NCI-H82 treated with DMSO at 0.1 percent for 48 hours (cell line): ENCODE data around the gene ARHGEF11.
A peak's percentile ranks its signal among the peaks of the same experiment; 100 is the strongest.
"Not testable (repeated sequence)": the region's sequence is repeated elsewhere in the genome, so short reads cannot be mapped to it uniquely, and the experiment has no call there.

ENCODE experiments used
- DNase-seq: peaks from one replicate; lab custom pipeline; 2025; ENCODE audit not compliant: unreplicated experiment; lab: John Stamatoyannopoulos, UW

The ARHGEF11 gene

DNA sequence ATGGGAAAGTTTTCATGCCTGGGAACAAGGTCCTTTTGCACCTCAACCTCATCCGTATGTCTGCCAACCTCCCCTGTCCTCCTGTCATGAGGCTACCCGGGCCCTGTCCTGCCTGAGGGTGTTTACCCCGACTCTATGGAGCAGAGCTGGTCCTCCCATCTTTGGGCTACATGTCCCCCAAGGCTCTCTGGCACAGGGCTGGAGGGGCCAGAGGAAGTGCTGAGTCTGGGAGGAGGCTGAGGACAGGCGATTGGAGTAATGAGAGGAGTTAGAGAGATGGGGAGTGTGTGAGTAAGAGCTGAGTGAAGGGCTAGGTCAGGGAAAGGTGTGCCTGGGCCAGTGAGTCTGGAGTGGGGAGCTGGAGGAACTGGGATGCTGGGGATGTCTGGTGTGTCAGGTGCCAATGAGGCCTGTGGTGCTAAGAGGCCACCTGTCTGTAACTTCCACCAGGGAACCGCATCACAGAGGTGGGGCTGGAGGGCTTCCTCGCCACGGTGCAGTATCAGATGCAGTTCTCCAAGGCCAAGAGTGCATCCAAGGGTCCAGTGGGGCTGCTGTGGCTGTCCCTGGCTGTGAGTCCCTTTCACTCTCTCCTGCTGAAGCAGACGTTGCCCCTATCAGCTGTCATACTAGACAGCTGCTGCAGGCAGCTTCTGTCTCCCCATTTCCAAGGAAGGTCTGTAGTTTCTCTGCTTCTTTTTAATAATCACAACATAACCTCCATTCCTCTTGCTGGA, 113.4 kb downstream of the ARHGEF11 start:
- no peak for DNase-seq

- DNase-seq: no peak
Observed at GRCh38 chr1:156931211-156931952, 114.2 kb downstream of the ARHGEF11 start.

GRCh38 chr1:156930483-156930882, 115.1 kb downstream of the ARHGEF11 start:
- no peak for DNase-seq

DNA sequence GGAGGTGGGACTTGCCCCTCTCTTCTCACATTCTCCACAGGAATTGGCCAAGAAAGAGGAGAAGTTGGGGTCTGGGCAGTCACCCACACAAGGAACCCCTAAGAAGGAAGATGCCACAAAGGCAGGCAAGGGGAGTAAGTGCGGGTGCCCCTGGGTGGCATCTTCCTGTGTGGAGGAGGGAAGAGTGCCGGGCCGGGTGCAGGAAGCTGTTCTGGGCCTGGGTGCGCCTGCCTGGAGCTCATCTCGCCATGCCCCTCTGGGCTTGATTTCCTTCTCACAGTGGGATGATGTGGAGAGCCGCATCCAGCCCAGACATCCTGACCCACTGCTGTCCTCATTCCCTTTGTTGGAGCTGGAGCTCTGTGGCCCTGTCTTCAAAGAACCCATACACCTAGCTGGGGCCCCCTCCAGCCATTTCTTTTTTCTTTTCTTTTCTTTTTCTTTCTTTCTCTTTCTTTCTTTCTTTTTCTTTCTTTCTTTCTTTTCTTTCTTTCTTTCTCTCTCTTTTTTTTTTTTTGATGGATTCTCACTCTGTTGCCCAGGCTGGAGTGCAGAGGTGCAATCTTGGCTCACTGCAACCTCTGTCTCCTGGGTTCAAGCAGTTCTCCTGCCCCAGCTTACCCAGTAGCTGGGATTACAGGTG, 115.8 kb downstream of the ARHGEF11 start:
- no peak for DNase-seq

- DNase-seq: no peak
Observed at GRCh38 chr1:156928043-156928602, 117.4 kb downstream of the ARHGEF11 start.

DNA sequence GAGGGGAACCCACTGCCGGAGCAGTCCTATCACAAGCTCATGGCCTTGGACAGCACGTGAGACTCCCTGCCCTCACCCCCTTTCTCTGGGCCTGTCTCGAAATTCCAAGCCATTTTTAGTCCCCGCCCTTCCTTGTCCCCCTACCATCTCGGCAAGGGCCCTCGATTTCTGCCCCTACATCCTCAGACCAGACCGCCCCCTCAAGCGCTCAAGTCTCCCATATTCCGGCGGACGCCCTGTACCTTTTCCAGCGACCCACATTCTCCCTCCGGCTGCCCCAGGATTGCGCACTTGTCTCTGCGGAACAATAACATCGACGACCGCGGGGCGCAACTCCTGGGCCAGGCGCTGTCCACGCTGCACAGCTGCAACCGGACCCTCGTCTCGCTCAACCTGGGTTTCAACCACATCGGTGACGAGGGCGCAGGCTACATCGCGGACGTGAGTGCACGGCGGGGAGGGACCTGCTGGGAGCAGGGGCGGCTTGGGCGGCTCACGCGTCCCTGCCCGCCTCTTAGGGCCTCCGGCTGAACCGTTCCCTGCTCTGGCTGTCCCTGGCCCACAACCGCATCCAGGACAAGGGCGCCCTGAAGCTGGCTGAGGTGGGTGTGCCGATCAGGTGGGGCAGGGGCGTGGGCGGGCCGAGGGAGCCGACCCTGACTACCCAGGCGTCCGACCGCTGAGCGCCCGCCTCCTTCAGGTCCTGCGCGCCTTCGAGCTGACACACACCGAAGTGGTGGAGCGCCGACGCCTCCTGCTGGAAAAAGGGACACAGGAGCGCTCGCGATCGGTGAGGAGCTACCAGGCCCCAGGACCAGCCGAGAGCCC, 118.1 kb downstream of the ARHGEF11 start:
- DNase-seq: peak; percentile 34

DNA sequence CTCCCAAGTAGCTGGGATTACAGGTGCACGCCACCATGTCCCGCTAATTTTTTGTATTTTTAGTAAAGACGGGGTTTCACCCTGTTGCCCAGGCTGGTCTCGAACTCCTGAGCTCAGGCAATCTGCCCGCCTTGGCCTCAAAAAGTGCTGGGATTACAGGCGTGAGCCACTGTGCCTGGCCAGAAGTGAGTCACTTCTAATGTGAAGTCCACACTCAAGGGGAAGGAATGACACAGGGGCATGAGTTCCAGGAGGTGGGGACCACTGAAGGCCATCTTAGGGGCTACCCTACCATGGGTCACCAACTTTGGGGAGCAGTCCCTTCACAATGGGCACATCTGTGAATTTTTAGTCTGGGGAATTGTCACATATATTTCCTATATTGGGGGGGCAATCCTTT, 118.8 kb downstream of the ARHGEF11 start:
- DNase-seq: not testable (repeated sequence)

DNA sequence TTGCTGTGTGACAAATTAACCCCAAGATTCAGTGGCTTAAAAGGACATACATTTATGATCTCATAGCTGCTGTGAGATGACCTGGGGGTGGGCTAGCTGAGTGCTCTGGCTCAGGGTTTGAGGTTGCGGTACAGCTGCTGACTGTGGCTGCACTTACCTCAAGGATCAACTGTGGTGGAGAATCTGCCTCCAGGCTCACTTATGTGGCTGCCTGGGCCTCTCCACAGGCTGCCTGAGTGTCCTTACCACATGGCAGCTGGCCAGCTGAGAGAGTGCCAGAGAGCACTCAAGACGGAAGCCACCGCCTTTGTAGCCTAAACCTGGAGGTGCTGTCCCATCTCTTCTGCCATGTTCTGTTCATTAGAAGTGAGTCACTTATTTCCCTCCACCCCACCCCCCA, 119.4 kb downstream of the ARHGEF11 start:
- DNase-seq: no peak

DNA sequence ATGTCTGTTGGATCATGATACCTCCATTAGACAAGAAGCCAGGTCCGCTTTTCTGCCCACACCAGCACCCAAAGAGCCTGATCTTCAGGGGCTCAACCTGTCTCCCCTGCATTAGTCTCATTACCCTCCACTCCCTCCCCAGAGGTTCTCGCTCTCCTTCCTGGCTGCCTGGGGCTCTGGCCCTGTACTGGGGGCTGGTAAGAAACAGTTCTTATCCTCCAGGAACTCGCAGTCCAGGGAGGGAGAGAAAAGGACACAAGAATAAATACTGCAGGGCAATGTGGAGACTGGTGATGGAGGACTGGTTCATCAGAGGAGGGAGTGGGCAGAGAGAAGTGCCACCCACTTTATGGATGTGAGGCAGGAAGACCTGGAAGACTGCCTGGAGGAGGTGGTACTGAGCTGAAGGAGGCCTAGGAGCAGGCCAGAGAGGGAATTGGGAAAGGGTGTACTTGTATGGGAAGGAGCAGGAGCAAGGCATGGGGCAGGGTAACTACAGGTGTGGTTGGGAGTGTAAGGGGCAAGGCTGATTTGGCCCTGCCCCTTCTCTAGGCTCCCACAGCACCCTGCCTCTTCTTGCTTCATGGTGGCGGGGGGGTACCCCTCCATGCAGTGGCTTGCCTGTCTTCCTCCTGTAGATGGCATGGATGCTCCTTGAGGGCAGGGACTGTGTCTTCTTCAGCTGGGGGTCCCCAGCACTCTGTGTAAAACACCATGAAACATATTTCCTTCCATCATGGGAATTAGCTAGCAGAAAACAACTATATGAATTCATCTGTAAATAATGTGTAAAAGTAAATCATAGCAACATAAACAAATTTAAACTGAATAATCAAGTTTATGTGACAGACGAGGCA, 120.2 kb downstream of the ARHGEF11 start:
- no peak for DNase-seq

- DNase-seq: no peak
Observed at GRCh38 chr1:156924478-156925153, 120.9 kb downstream of the ARHGEF11 start.

DNA sequence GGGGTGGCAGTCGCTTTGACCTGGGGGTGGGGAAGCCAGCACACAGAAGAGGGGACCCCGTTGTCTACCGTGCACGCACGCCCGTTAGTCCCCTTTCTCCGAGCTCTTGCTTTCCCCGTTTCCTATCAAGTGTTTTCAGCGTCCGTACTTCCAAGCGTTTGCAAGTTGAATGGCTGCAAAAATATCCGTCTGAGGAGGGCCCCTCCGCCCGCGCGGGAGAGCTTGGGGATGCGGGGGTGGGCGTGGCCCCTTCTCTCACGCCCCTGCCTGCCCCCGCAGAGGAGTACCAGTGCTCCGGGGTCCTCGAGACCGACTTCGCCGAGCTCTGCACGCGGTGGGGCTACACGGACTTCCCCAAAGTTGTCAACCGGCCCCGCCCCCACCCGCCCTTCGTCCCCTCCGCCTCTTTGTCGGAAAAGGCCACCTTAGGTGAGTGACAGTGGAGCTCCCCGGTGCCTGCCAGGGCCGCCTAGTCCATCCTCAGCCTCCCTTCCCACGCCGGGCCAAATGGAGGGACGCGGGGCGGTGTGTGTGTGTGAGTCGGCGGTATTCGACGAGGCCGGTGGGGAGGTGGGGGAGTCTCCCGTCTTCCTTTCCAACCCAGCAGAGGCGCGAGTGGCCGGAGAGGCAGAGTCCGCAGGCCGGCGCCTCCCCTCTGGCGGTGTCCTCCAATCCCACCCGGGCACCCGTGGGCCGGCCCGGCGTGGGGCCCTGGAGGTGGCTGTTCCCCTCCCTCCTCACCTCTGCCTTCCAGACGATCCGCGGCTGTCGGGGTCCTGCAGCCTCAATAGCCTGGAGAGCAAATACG, 121.7 kb downstream of the ARHGEF11 start:
- DNase-seq: no peak

GRCh38 chr1:156922986-156923669, 122.4 kb downstream of the ARHGEF11 start:
- no peak for DNase-seq

- DNase-seq: no peak
Observed at GRCh38 chr1:156921053-156921529, 124.5 kb downstream of the ARHGEF11 start.

DNA sequence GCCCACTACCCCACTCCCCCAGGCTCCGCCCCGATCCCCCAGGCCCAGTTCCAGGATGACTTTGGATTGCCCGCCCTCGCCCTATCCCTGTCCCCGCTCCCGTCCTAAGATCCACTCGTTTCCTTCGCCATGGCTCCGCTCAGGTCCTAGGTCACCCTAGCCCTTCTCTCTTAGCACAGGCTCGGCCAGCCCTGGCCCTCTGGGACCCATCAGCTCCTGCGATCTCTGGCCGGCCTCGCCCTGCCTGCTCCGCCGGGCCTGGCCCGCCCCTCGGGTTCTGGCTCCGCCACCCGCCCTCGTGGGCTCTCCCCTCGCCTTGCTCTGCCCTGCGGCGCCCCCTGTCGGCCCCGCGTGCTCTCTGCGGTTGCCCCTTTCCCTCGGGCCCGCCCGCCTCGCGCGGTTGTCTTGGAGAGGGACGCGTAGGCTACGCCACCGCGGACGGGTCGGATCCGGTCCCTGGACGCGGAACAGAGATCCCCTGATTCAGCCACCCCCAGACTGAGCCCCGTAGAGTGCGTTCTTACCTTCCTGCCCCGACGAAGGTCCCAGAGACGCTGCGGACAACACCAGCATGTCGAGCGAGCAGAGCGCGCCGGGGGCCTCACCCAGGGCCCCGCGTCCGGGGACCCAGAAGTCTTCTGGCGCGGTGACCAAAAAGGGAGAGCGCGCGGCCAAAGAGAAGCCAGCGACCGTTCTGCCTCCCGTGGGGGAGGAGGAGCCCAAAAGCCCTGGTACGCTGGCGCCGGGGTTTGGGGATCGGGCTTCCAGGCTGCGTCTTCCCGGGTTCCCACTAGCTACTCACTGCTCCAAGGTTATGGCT, 125.1 kb downstream of the ARHGEF11 start, which contains the start of gene LRRC71:
LRRC71 (plus strand) TSS at position 400 of the 820 bp plus-strand sequence; CDS start at position 572, 172 bp downstream.
- peak; percentile 67 for DNase-seq

DNA sequence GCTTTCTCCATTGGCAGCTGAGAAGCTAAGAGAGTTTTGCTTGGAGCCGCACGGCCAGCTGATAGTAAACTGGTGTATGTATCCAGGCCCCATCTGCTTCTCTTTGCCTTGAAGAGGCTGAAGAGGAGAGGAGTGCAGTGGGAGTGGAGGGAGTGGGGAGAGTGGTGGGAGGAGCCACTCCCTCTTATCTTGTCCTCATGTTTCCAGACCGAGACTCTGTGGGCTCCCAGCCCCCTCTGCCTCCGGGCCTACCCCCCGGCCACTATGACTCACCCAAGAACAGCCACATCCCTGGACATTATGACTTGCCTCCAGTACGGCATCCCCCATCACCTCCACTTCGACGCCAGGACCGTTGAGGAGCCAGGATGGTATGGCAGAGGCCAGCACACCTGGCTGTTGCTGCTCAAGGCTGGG, 131.1 kb downstream of the ARHGEF11 start:
- DNase-seq: no peak

DNA sequence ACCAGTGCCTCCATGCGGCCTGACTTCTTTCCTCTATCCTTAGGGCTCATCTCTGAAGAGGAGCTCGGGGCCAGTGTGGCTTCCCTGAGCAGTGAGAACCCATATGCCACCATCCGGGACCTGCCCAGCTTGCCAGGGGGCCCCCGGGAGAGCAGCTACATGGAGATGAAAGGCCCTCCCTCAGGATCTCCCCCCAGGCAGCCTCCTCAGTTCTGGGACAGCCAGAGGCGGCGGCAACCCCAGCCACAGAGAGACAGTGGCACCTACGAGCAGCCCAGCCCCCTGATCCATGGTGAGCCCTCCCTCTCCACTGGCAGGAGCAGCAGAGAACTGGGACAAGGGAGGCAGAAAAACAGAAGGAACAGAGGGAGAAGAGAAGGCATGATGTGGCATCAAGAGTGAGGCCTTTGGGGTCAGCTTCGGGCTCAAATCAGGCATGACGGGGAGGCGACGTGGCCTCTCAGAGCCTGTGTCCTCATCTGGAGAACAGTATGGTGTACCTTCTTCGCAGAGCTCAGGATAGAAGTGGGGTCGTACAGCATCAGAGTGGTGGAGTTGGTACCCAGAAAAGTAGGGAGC, 131.6 kb downstream of the ARHGEF11 start:
- DNase-seq: no peak
